ENCODE measurements around the gene NLGN2.

Gene NLGN2

GRCh38 chr17:7396147-7396546 is 11.5 kb upstream of the NLGN2 start:
- in situ Hi-C loops (cut with HindIII; ENCODE audit: low pct_unique_long_range_greater_than_20kb, low sequenced_read_pairs) = no loop called here

GRCh38 chr17:7398612-7399011 is 9.0 kb upstream of the NLGN2 start:
- no peak for DNase-seq (ENCODE audit: low read depth in 1 of 2, low spot score in 1 of 2)
- in situ Hi-C loops (cut with HindIII; ENCODE audit: low pct_unique_long_range_greater_than_20kb, low sequenced_read_pairs) = no loop called here
- no peak for TF ChIP-seq JUND (IDR thresholded peaks at IDR 0.05; ENCODE audit: low read depth)

More at GRCh38 chr17:7396147-7396546, 11.5 kb upstream of the NLGN2 start:
- no peak for TF ChIP-seq JUND (IDR thresholded peaks at IDR 0.05; ENCODE audit: low read depth)
- no peak for DNase-seq (ENCODE audit: low read depth in 1 of 2, low spot score in 1 of 2)

GRCh38 chr17:7403043-7403726 is 4.5 kb upstream of the NLGN2 start:
- no peak for DNase-seq (ENCODE audit: low read depth in 1 of 2, low spot score in 1 of 2)
- in situ Hi-C loops (cut with HindIII; ENCODE audit: low pct_unique_long_range_greater_than_20kb, low sequenced_read_pairs) = no loop called here

GRCh38 chr17:7403727-7403976 is 4.0 kb upstream of the NLGN2 start:
- DNase-seq (ENCODE audit: low read depth in 1 of 2, low spot score in 1 of 2) = peak in 1 of 2 experiments; percentile 70
- TF ChIP-seq JUND (IDR thresholded peaks at IDR 0.05; ENCODE audit: low read depth) = no peak
- in situ Hi-C loops (cut with HindIII; ENCODE audit: low pct_unique_long_range_greater_than_20kb, low sequenced_read_pairs) = no loop called here

More at GRCh38 chr17:7403043-7403726, 4.5 kb upstream of the NLGN2 start:
- TF ChIP-seq JUND (IDR thresholded peaks at IDR 0.05; ENCODE audit: low read depth) = no peak

- TF ChIP-seq JUND (IDR thresholded peaks at IDR 0.05; ENCODE audit: low read depth) = no peak
- peak; percentile 92 to 99 for DNase-seq (ENCODE audit: low read depth in 1 of 2, low spot score in 1 of 2)
- in situ Hi-C loops (cut with HindIII; ENCODE audit: low pct_unique_long_range_greater_than_20kb, low sequenced_read_pairs) = no loop called here
Observed at GRCh38 chr17:7403977-7404736, 3.5 kb upstream of the NLGN2 start, which contains the start of gene TMEM256. TSS of gene TMEM256 (minus strand) at chr17:7404097. CDS start at chr17:7404084, 13 bp downstream.

- no peak for DNase-seq (ENCODE audit: low read depth in 1 of 2, low spot score in 1 of 2)
- no peak for TF ChIP-seq JUND (IDR thresholded peaks at IDR 0.05; ENCODE audit: low read depth)
- in situ Hi-C loops (cut with HindIII; ENCODE audit: low pct_unique_long_range_greater_than_20kb, low sequenced_read_pairs) = no loop called here
Observed at GRCh38 chr17:7404737-7405349, 2.8 kb upstream of the NLGN2 start.

GRCh38 chr17:7405350-7406234 is 2.1 kb upstream of the NLGN2 start:
- no peak for TF ChIP-seq JUND (IDR thresholded peaks at IDR 0.05; ENCODE audit: low read depth)
- in situ Hi-C loops (cut with HindIII; ENCODE audit: low pct_unique_long_range_greater_than_20kb, low sequenced_read_pairs) = no loop called here
- DNase-seq (ENCODE audit: low read depth in 1 of 2, low spot score in 1 of 2) = no peak

- DNase-seq (ENCODE audit: low read depth in 1 of 2, low spot score in 1 of 2) = no peak
- in situ Hi-C loops (cut with HindIII; ENCODE audit: low pct_unique_long_range_greater_than_20kb, low sequenced_read_pairs) = no loop called here
- no peak for TF ChIP-seq JUND (IDR thresholded peaks at IDR 0.05; ENCODE audit: low read depth)
Observed at GRCh38 chr17:7406235-7406825, 1.3 kb upstream of the NLGN2 start.

- TF ChIP-seq JUND (IDR thresholded peaks at IDR 0.05; ENCODE audit: low read depth) = no peak
- in situ Hi-C loops (cut with HindIII; ENCODE audit: low pct_unique_long_range_greater_than_20kb, low sequenced_read_pairs) = no loop called here
- DNase-seq (ENCODE audit: low read depth in 1 of 2, low spot score in 1 of 2) = no peak
Observed at GRCh38 chr17:7407082-7407481, 563 bp upstream of the NLGN2 start.

GRCh38 chr17:7408252-7408727 is 645 bp downstream of the NLGN2 start:
- no peak for TF ChIP-seq JUND (IDR thresholded peaks at IDR 0.05; ENCODE audit: low read depth)
- in situ Hi-C loops (cut with HindIII; ENCODE audit: low pct_unique_long_range_greater_than_20kb, low sequenced_read_pairs) = no loop called here
- no peak for DNase-seq (ENCODE audit: low read depth in 1 of 2, low spot score in 1 of 2)

GRCh38 chr17:7408863-7409262 is 1.2 kb downstream of the NLGN2 start:
- no peak for TF ChIP-seq JUND (IDR thresholded peaks at IDR 0.05; ENCODE audit: low read depth)
- DNase-seq (ENCODE audit: low read depth in 1 of 2, low spot score in 1 of 2) = no peak
- in situ Hi-C loops (cut with HindIII; ENCODE audit: low pct_unique_long_range_greater_than_20kb, low sequenced_read_pairs) = no loop called here

GRCh38 chr17:7409716-7410115 is 2.1 kb downstream of the NLGN2 start:
- in situ Hi-C loops (cut with HindIII; ENCODE audit: low pct_unique_long_range_greater_than_20kb, low sequenced_read_pairs) = no loop called here
- DNase-seq (ENCODE audit: low read depth in 1 of 2, low spot score in 1 of 2) = no peak
- no peak for TF ChIP-seq JUND (IDR thresholded peaks at IDR 0.05; ENCODE audit: low read depth)

Measured in T47D (cell line).